GM19452 (cell line): ENCODE results near the gene NUP37.
"Not testable (repeated sequence)": the region's sequence is repeated elsewhere in the genome, so short reads cannot be mapped to it uniquely, and the experiment has no call there.

Source experiments
- ATAC-seq: cut with Tn5 transposase; IDR thresholded peaks from one replicate; pipeline ENCODE4 v1.9.1; 2021; ENCODE audit not compliant: unreplicated experiment

Gene NUP37

DNA sequence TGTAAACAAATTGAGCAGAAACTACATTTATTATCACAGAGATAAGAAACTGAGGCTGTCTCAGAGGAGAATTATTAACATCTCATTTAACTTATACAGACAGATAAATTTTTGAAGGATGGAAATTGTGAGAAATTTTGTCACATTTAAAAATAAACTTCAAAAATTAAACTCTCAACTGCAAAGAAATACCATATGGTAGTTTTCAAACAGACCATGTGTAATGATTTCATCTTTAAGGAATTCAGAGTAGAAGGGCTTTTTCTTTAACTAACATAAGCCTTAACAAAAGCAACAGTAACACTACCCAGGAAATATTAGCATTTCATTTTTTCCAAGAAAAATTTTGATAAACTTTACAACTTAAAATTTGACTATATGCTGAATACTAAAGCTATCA lies 26.6 kb downstream of the NUP37 start:
- ATAC-seq = no peak

DNA sequence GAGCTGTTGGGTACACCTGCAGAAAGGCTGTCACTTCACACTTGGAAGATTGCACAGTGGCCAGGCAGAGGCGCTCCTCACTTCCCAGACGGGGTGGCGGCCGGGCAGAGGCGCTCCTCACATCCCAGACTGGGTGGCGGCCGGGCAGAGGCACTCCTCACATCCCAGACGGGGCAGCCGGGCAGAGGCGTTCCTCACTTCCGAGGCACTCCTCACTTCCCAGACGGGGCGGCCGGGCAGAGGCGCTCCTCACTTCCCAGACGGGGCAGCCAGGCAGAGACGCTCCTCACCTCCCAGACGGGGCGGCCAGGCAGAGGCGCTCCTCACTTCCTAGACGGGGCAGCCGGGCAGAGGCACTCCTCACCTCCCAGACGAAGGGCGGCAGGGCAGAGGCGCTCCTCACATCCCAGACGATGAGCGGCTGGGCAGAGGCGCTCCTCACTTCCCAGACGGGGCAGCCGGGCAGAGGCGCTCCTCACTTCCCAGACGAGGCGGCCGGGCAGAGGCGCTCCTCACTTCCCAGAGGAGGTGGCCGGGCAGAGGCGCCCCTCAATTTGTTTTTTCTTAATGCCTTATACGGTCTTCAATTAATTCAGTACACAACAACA lies 30.6 kb downstream of the NUP37 start:
- ATAC-seq = not testable (repeated sequence)

DNA sequence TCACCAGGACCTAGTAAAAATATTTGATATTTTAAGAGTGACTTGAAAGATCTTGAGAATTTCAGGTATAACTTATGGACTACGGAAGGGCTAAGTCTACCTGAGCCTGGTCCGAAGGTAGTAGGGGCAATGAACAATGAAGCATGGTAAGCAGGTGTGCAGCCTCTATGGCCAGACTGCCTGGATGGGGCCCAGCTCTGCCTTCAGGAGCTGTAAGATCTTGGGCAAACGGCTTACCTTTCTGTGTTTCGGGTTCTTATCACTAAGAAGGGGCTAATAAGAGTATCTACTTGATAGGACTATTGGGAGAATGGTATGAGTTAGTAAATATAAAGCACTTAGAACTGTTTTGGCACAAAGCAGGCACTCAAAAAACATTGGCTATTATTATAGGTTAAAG lies 39.1 kb downstream of the NUP37 start:
- ATAC-seq = no peak

DNA sequence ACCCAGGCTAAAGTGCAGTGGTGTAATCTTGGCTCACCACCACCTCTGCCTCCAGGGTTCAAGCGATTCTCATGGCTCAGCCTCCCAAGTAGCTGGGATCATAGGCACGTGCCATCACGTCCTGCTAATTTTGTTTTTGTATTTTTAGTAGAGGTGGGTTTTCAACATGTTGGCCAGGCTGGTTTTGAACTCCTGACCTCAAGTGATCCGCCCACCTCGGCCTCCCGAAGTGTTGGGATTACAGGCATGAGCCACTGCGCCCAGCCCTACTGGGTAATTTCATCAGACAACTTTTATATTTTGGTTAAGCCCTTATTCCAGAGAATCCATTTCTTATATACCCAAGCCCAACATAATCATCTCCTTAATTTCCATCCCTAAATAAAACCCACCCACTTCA lies 47.8 kb downstream of the NUP37 start:
- not testable (repeated sequence) for ATAC-seq

DNA sequence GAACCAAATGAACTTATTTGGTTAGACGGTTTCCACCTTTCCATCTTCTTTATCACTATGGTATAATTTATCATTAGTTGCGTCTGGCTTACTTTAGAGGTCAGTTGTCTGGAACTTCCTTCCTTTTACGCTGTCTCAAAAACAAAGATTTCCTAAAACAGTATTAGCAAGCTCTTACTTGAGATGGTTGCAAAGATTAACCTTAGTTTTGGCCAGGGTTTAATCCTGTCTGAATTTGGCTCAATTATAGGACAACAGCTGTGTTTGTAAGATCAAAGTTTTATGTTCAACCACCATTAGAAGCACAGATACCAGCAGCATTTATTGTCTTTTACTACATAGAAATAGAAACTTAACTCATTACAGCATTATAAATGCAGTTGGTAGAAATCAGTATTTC lies 50.2 kb downstream of the NUP37 start:
- ATAC-seq = no peak

DNA sequence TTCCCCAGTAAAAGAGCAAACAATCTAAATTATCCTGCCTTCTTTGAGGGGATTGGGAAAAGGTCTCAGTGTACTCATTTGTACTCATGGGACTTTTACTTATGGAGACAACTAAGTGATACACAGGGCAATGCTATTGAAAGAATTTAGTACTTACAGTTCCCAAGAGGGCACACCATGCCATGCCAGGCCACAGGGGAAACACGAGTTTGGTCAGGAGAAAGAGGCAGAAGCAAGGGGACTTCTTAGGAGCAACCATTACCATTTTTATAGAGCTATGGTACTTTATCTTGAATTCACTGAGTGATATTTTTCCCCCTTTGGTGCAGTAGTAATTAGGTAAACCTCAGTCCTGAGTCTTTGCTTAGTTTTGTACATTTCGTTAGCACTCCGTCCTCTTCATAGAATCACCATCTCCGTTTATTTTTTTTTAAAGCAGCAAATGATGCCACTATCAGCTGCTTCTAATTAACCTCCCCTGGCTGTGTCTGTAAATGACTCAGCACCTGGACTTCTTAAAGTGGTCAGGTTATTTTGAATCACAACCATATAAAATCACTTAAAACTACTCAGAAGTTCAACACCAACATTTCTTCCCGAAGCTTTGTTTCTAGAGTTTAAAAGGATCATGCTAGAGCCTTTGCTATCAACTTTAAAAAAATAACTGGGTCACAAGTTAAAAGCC lies 52.2 kb downstream of the NUP37 start:
- no peak for ATAC-seq

DNA sequence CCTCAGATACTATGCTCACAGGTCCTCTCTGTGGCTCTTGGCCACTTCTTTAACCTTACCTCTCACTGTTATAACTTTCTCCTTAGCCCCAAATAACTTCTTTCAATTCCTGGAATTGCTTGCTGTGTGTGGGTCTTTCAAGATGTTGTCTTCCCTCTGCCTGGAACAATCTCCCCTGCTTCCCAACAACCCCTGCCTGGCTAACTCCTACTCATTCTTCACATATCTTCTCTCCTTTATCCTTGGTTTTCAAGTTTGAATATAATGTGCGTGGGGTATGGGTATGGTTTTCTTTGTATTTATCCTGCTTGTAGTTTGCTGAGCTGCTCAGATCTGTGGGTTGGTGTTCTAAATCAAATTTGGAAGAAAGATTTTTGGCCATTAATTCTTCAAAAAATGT lies 55.4 kb downstream of the NUP37 start:
- no peak for ATAC-seq

DNA sequence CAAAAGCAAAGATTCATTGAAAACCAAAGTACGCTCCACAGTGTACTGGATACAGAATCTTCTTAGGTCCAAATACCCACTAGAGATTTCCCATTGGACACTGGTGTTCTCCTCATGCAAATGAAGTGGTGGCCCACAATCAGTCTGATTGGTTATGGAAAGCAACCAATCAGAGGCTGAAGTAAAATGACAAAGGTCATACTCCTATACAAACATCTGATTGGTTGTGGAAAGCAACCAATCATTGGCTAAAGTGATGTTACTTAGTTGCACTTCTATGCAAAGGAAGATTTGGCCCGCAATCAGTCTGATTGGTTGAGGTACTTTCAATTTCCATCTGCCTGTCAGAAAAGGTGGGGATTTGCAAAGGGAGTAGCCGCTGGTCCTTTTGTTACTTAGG lies 56.8 kb downstream of the NUP37 start:
- no peak for ATAC-seq

DNA sequence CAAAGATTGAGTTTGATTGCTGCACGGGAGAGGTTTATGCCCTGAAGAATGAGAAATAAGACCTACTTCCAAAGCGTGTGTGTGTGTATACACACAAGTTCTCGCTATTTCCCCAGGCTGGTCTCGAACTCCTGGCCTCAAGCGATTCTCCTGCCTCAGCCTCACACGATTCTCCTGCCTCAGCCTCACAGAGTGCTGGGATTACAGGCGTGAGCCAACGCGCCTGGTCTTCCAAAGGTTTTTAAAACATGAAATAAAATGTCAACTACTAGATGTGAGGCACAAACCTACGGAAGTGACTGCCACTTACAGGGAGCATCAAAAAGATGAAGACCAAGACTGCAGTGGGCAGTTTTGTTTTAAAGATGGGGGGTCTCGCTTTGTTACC lies 57.5 kb downstream of the NUP37 start:
- ATAC-seq = no peak

DNA sequence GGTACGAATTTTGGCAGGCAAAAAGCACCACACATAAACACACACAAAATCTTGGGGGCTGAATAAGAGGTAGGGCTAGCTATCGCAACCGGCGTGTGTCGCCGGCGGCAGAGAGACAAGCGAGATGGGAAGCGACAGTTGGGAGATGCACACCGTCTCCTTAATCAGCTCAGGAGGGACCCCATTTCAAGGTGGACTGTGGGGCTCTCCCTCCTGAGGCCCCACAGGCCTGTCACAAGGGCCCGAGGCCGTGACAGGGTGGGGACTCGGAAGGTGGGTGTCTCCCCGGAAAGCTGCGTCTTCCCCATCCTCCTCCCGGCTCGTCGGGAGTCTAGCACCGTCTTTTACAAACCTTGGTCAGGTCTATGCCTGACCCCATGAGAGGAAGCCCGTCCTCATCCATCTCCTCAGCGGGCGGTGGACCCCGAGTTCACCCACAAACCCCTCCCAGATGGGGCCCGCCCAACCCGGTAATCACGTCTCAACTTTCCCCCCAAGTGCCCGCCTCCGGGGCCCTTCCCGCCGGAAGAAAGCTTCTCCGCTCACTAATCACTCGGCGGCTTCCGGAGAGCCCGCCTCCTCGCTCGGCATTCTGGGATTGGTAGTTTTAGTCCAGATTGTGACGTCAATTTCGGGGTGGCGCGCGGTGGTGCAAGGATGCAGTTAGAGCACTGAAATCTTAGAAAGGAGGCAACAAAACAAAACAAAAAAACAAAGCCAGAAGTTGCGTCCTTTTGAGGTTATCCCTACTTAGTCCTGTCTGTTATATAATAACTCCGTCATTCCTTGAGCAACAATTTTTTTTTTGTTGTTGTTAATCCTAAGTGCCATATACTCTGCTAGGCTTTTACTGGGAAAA lies 58.1 kb downstream of the NUP37 start, which contains the start of gene WASHC3:
Gene WASHC3, minus strand, starts transcription at position 432 of the 859 bp plus-strand sequence. Its CDS starts 29 bp downstream, at position 403.
- ATAC-seq = peak; percentile 94

DNA sequence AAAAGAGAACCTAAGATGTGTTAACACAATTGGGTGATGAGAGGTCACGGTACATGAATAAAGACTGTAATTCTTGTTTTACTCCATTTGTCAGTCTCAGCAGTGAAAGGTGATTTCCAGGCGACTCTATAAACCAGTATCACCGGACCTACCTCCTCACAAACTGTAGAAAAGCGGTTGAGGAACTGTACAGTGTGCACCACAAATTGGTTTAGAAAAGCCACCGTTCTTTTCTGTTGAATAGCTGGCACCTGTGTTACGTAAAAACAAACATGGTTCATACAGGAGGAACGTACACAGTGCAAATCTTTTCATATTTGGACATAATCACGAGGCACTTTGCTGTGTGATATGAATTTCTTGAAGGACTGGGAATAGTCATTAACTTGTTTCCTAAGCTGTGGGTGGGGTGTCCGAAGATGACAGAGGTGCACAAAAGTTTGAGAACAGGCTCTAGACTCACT lies 58.8 kb downstream of the NUP37 start:
- ATAC-seq = peak; percentile 41

DNA sequence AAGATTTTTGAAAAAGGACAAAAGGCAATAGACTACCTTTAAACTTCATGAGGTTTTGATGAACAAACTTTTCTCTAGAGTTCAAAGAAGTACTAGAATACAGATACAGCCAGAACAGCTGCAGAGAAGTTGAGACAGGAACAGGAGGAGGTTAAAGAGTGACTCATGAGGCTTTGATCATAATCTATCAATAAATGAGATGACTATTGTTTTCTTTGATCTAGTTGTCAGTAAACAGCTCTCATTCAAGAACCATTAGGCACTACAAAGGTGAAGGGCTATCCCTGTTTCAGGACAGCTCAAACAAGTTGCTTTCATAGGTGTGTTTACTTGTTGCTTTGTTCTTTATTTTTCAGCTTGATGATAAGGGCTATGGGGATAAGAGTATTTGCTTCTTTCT lies 60.6 kb downstream of the NUP37 start:
- ATAC-seq = no peak

DNA sequence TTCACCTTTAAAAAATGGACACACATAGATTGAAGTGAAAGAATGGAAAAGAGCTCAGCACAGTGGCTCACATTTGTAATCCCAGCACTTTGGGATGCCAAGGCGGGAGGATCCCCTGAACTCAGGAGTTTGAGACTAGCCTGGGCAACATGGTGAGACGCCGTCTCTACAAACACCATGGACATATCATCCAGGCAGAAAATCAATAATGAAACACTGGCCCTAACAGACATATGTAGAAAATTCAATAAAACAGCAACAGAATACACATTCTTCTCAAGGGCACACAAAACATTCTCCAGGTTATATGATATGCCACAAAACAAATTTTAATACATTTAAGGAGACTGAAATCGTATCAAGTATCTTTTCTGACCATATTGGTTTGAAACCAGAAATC lies 65.6 kb downstream of the NUP37 start:
- no peak for ATAC-seq

DNA sequence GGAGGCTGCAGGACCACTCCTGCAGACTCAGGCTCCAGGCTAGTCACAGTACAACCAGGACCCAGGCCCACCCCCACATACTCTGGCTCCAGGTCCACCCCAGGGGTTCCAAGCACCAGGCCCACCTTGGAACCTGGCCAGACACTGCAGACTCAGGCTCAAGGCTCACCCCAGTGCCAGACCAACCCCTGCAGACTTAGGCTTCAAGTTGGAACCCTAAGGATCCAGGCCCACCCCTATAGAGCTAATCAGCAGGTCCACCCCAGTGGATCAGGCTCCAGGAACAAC lies 66.9 kb downstream of the NUP37 start:
- ATAC-seq = no peak

DNA sequence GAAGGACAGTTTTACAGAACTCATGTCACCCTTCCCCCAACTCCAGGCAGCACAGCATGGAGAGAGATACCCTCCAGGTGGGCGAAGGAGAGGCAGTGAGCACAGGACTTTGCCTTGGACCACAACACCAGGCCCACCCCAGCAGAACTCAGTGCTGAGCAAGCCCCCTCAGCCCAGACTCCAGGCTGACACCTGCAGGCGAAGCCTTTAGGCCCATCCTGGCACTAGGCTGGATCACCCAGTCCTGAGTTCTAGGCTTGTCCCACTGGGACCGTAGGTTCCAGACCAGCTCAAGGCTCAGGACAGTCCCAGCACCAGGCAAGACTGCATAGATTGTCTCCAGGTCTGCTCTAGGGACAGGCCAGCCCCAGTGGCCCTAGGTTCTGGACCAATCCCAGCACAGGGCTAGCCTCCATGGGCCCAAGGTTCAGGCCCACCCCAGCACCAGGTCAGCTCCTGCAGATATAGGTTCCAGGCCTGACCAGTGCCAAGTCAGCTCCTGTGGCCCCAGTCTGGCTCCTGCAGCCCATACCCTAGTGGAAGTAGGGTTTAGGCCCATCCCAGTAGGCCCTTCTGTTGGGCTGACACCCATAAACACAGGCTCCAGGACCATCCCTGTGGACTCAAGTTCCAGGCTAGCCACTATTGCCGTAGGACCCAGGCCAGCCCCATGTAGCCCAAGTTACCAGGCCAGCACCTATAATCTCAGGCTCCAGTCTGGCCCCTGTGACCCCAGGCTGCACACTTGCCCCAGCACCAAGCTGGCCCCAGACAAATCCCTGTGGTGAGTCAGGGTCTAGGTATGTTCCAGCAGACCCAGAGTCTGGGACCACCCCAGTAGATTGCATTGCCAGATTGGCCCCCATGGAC lies 67.5 kb downstream of the NUP37 start:
- no peak for ATAC-seq

DNA sequence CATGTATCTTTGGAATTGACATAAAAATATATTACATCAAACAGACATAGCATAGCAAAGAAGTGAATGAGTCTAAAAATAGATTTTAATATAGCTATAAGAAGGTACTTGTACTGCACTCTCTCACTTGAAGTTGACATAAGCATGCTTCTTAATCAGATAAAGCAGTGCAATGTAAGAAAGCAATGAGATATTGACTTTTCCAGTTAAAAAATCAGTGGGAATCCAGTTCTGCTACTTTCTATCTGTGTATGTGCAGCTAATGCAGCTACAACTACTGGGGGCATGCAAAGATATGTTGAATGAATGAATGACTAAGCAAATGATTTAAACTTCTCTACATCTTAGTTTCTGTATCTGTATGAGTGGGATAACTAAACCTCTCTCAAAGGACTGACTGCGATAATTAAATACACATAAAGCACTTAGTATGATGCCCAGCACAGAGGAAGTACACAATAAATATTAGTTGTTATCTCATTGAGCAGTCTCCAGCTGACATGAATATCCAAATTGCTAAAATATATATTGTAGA lies 68.4 kb downstream of the NUP37 start:
- no peak for ATAC-seq

DNA sequence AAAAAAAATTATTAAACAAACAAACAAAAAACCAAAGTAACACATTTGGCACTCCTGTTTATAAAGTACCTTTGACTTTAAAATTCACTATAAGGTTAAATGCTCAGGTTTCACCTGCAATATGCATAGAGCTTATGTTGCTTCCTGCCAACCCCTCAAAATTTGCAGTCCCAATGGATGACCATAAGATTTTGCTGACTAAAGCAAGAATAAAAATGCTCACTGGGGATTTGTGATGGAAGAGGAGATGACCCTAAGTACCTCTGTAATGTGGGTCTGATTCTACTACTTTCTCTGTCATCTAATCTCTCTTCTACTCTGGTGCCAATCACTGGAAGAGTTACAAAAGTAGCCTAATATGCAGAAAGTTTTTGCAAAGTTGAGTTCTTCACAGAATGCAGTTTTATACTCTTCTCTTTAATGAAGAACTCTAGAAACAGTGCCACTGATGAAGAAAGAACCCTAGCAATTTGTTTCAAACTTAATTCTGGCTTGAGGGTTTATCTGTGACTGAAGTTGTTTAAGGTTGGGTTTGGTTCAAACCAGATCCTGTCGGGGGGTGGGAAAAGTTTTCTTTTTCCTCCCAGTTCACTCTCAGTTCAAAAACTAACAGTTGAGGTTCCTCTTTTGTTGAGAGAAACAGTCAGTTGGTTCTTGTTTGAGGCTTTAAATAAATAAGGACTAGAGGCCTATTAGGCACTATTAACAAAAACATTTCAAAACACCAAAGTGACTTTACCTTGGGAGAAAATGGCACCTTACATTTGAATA lies 69.1 kb downstream of the NUP37 start:
- ATAC-seq = no peak

DNA sequence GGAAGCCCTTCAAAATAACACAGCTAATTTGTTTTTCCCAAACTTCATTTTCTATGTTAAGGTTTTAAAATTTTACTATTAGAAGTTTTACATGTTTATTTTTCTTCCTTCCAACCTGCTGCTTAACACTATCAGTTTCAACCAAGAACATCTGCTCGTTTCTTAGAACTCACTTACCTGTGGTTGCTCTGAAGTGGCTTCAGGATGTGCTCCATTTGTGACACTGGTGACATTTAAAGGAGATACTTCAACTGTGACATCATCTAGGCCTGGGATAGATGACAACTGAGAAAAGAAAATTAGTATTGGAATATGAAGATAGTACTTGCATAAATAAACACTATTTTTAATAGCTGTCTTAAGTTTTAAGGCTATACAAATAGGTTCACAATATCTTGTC lies 76.0 kb downstream of the NUP37 start:
- ATAC-seq = no peak

DNA sequence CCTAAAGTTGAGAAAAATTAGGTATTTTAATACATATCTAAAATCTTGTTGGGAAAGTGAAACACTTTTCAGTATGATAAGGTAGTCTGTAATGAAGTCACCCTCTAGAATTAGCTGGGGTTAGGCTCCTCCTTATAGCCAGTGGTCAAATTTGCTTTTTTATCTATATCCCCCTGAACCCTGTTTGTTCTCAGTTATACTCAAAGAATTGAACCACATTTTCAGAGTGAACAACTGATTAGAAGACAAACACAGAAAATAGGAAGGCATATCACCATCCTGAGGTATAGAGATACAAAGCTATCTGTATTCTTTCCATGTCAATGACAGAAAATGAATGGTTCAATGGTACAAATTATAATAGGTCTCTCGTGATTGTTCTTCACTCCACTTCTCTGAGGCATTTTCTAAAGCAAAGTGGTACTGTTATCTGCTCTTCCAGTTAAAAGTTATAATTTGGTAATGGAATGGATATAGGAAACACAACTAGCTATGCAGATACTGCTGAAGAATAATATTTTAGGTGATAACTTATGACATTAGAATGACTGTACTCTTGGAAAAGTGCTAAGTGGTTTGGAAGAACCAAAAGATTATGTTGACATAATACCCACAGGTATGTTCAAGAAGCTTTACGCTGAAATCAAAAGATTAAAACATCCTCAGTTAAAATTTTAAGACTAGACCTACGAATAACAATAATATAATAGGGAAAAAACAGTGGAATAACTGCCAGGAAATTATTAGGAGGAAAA lies 85.7 kb downstream of the NUP37 start:
- no peak for ATAC-seq
